A673 (cell line): ENCODE measurements around the gene INHBB. TPM values are rescaled to one million over a fixed set of nuclear protein-coding genes. Genes with fewer than 3 reads are reported as not detected.

Source experiments
- BruUV-seq: library from RNA; stranded (reverse); fragments of 400-500 nt; replicated peaks from 2 replicates; lab custom pipeline; 2021; lab: Mats Ljungman, UMichigan
- CTCF ChIA-PET: fragments of 300-600 bp; sonication (Branson Sonifier 250); formaldehyde crosslinking; loops from one replicate; lab custom pipeline; 2022; ENCODE audit warnings: antibody characterized with exemption; lab: Charles Lee
- POLR2A ChIA-PET: fragments of 300-600 bp; sonication (Branson Sonifier 250); formaldehyde crosslinking; loops from one replicate; lab custom pipeline; 2022; ENCODE audit warnings: antibody characterized with exemption; ENCODE audit not compliant: low non-redundant PET; lab: Charles Lee
- DNase-seq: peaks from one replicate; pipeline ENCODE4 v3.0.0-alpha.2; 2015; ENCODE audit warnings: low spot score
- H3K27ac ChIP-seq: fragments of 200-600 bp; sonication (generic); 2 replicates; pipeline ENCODE4 v1.5.1; 2016; ENCODE audit warnings: mixed run types, low read depth, mild to moderate bottlenecking, mixed read lengths, antibody characterized with exemption, low read length; ENCODE audit not compliant: poor library complexity, severe bottlenecking
- H3K27me3 ChIP-seq: fragments of 200-600 bp; sonication (generic); replicated peaks from 2 replicates; pipeline ENCODE4 v1.6.1; 2017; ENCODE audit warnings: mixed run types, low read depth, mild to moderate bottlenecking, mixed read lengths, antibody characterized with exemption, low read length; ENCODE audit not compliant: insufficient read depth, poor library complexity
- H3K36me3 ChIP-seq: fragments of 200-600 bp; sonication (generic); 2 replicates; pipeline ENCODE4 v1.6.1; 2016; ENCODE audit warnings: mixed run types, mild to moderate bottlenecking, mixed read lengths, antibody characterized with exemption, low read length; ENCODE audit not compliant: insufficient read depth, poor library complexity, severe bottlenecking
- H3K4me1 ChIP-seq: fragments of 200-600 bp; sonication (generic); 2 replicates; pipeline ENCODE4 v1.6.1; 2017; ENCODE audit warnings: mixed run types, mild to moderate bottlenecking, mixed read lengths, antibody characterized with exemption, low read length; ENCODE audit not compliant: insufficient read depth, poor library complexity, severe bottlenecking
- H3K4me3 ChIP-seq: fragments of 200-600 bp; sonication (generic); 2 replicates; pipeline ENCODE4 v1.5.1; 2016; ENCODE audit warnings: low read depth, mixed run types, mild to moderate bottlenecking, mixed read lengths, low read length; ENCODE audit not compliant: poor library complexity, severe bottlenecking
- H3K9me3 ChIP-seq: fragments of 200-600 bp; sonication (generic); 2 replicates; pipeline ENCODE4 v1.6.1; 2016; ENCODE audit warnings: mixed run types, low read depth, mild to moderate bottlenecking, mixed read lengths, antibody characterized with exemption, low read length; ENCODE audit not compliant: poor library complexity, severe bottlenecking
- CTCF ChIP-seq: fragments of 300-800, 200-600 bp; sonication (generic); conservative IDR thresholded peaks from 2 replicates; pipeline ENCODE4 v1.5.1; 2017; ENCODE audit warnings: low read depth, mild to moderate bottlenecking, antibody characterized with exemption, low read length, moderate library complexity, mixed read lengths
- EZH2 ChIP-seq: fragments of 200-600 bp; sonication (generic); IDR thresholded peaks from 2 replicates; pipeline ENCODE4 v1.6.1; 2017; ENCODE audit warnings: borderline replicate concordance, low read depth, mild to moderate bottlenecking, mixed read lengths, antibody characterized with exemption, low read length; ENCODE audit not compliant: poor library complexity, severe bottlenecking
- intact Hi-C: fragments of 100-400 bp; cut with micrococcal nuclease; formaldehyde crosslinking; loops from one replicate; pipeline ENCODE4 v1.10.0; 2022; ENCODE audit not compliant: unreplicated experiment
- total RNA-seq: library from RNA; stranded (reverse); gene quantifications from 2 replicates; pipeline ENCODE4 v1.2.3, GENCODE V29; 2021

The INHBB gene
- total RNA-seq, 1 experiment from 2014 or later, result 0.09 TPM

GRCh38 chr2:120315367-120316033, 30.4 kb upstream of the INHBB start:
- BruUV-seq, result no TSS peak
- H3K36me3 ChIP-seq, result no peaks in the 10 kb centered on the region
- no peak for DNase-seq
- H3K4me1 ChIP-seq, result no peaks in the 10 kb centered on the region
- H3K27ac ChIP-seq, result no peak overlapping the region
- H3K27me3 ChIP-seq, result no peaks in the 10 kb centered on the region
- no peak for TF ChIP-seq EZH2
- no peak for TF ChIP-seq CTCF
- ChIA-PET POLR2A (no interaction called here), CTCF (no interaction called here)
- H3K9me3 ChIP-seq, result no peaks in the 10 kb centered on the region
- intact Hi-C loops, result no loop called here
- no peak overlapping the region for H3K4me3 ChIP-seq

GRCh38 chr2:120316071-120316470, 29.9 kb upstream of the INHBB start:
- Histone ChIP-seq H3K4me3 (no peak overlapping the region), H3K4me1 (no peaks in the 10 kb centered on the region), H3K9me3 (no peaks in the 10 kb centered on the region), H3K27me3 (no peaks in the 10 kb centered on the region), H3K27ac (no peak overlapping the region), H3K36me3 (no peaks in the 10 kb centered on the region)
- ChIA-PET POLR2A (no interaction called here), CTCF (interaction anchor here (0.6 kb wide), 1 partner anchor 799 kb away, joined by 4 read pairs; no protein-coding TSS in a partner anchor)
- no TSS peak for BruUV-seq
- DNase-seq, result no peak
- no peak for TF ChIP-seq CTCF
- no peak for TF ChIP-seq EZH2
- intact Hi-C loops, result no loop called here

GRCh38 chr2:120316528-120317179, 29.3 kb upstream of the INHBB start:
- ChIA-PET POLR2A (no interaction called here), CTCF (interaction anchor here (0.6 kb wide), 1 partner anchor 799 kb away, joined by 4 read pairs; no protein-coding TSS in a partner anchor)
- no peaks in the 10 kb centered on the region for H3K9me3 ChIP-seq
- intact Hi-C loops, result no loop called here
- no peak for TF ChIP-seq CTCF
- no peak for TF ChIP-seq EZH2
- no TSS peak for BruUV-seq
- H3K4me3 ChIP-seq, result no peak overlapping the region
- DNase-seq, result no peak
- no peaks in the 10 kb centered on the region for H3K4me1 ChIP-seq
- H3K27me3 ChIP-seq, result no peaks in the 10 kb centered on the region
- H3K27ac ChIP-seq, result no peak overlapping the region
- no peaks in the 10 kb centered on the region for H3K36me3 ChIP-seq
